ENCODE data around the gene CHMP5.

Gene CHMP5

DNA sequence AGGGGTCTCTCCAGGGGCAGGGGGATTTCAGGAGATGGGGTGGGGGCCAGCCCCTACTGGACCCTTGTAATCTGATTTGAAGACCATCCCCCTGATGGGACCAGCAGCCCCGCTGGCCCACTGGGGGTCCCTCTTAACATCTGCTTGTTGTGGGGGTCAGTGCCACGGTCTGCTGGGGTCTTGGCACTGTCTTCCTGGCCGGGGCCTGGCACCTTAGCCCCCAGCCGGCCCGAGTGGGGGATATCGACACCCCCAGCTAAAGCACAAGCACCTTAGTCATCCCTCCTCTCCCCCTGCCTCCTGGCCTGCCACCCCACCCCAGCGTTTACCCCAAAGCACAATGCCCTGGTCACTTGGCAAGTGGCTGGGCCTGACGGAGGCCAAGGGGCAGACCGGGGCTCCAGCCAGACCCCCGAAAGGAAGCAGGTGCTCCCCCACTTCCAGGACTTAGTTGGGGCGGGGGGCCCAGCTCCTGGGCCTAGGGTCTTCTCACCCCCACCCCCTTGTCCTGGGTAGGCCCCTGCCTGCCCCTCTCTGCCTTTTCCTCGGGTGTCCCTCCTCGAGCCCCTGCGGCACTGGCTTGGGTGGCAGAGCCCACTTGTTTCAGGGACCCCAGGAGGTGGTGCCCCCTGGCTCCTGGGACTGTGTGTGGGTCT lies 24.1 kb downstream of the CHMP5 start:
- H3K4me2 ChIP-seq = no peak overlapping the region
- peaks cover 42% of the 10 kb centered on the region for H3K4me1 ChIP-seq (ENCODE audit: low read depth, poor library complexity, severe bottlenecking)

DNA sequence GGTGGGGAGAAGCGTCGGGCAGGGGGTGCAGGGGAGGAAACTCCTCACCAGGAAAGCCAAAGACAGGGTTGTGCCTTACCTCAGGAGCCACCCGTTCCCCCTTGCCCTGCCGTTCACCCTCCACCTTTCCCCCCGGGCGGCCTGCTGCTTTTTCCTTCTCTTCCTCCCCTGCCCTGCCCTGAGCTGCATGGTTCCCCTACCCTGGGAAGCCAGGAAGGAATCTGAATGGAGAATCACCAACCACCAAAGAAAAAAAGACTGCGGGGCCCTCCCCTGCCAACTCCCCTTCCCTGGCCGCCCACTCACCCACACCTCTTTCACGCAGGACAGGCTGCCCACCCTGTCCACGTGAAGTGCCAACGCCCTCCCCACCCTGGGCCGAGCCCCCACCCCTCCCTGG lies 24.6 kb downstream of the CHMP5 start:
- Histone ChIP-seq H2AFZ (ENCODE audit: low read depth) (no peak overlapping the region), H3K4me2 (peak overlapping the region; percentile 43; the same call in 1 of the 2 replicates), H3K4me3 (IDR thresholded peaks at IDR 0.05; ENCODE audit: insufficient read depth, low read depth, low read length) (no peak overlapping the region), H3K27me3 (ENCODE audit: insufficient read depth, low read depth) (no peaks in the 10 kb centered on the region), H3K4me1 (ENCODE audit: low read depth, poor library complexity, severe bottlenecking) (peaks cover 48% of the 10 kb centered on the region), H3K79me2 (ENCODE audit: insufficient read depth, low read depth) (peaks cover 40% of the 10 kb centered on the region), H3K36me3 (ENCODE audit: insufficient read depth) (0 out of 2 replicates have a peak, but pooled peaks cover 4% of the 10 kb centered on the region), H4K20me1 (ENCODE audit: insufficient read depth) (no peaks in the 10 kb centered on the region), H3K27ac (peak overlapping the region; percentile 98), H3K9ac (peak overlapping the region; percentile 98)
- no peak for TF ChIP-seq CTCF (conservative IDR thresholded peaks at IDR 0.05; ENCODE audit: low read depth, low read length)

More for the DNA sequence above, 24.1 kb downstream of the CHMP5 start:
- peaks cover 35% of the 10 kb centered on the region for H3K79me2 ChIP-seq (ENCODE audit: insufficient read depth, low read depth)
- 0 out of 2 replicates have a peak, but pooled peaks cover 2% of the 10 kb centered on the region for H3K36me3 ChIP-seq (ENCODE audit: insufficient read depth)
- no peaks in the 10 kb centered on the region for H4K20me1 ChIP-seq (ENCODE audit: insufficient read depth)
- no peak overlapping the region for H2AFZ ChIP-seq (ENCODE audit: low read depth)
- no peak overlapping the region for H3K9ac ChIP-seq
- H3K27me3 ChIP-seq (ENCODE audit: insufficient read depth, low read depth) = no peaks in the 10 kb centered on the region
- TF ChIP-seq CTCF (conservative IDR thresholded peaks at IDR 0.05; ENCODE audit: low read depth, low read length) = no peak
- H3K4me3 ChIP-seq (IDR thresholded peaks at IDR 0.05; ENCODE audit: insufficient read depth, low read depth, low read length) = no peak overlapping the region
- H3K27ac ChIP-seq = no peak overlapping the region

GRCh38 chr9:33289936-33290246 lies 25.0 kb downstream of the CHMP5 start:
- H3K79me2 ChIP-seq (ENCODE audit: insufficient read depth, low read depth) = peaks cover 43% of the 10 kb centered on the region
- H3K4me1 ChIP-seq (ENCODE audit: low read depth, poor library complexity, severe bottlenecking) = peaks cover 52% of the 10 kb centered on the region
- peak overlapping the region; percentile 98 for H3K27ac ChIP-seq
- H3K36me3 ChIP-seq (ENCODE audit: insufficient read depth) = 0 out of 2 replicates have a peak, but pooled peaks cover 4% of the 10 kb centered on the region
- peak overlapping the region; percentile 43; the same call in 1 of the 2 replicates for H3K4me2 ChIP-seq
- no peak for TF ChIP-seq CTCF (conservative IDR thresholded peaks at IDR 0.05; ENCODE audit: low read depth, low read length)
- peak overlapping the region; percentile 49 for H2AFZ ChIP-seq (ENCODE audit: low read depth)
- H3K9ac ChIP-seq = peak overlapping the region; percentile 98
- H3K4me3 ChIP-seq (IDR thresholded peaks at IDR 0.05; ENCODE audit: insufficient read depth, low read depth, low read length) = no peak overlapping the region
- H3K27me3 ChIP-seq (ENCODE audit: insufficient read depth, low read depth) = no peaks in the 10 kb centered on the region
- H4K20me1 ChIP-seq (ENCODE audit: insufficient read depth) = no peaks in the 10 kb centered on the region

DNA sequence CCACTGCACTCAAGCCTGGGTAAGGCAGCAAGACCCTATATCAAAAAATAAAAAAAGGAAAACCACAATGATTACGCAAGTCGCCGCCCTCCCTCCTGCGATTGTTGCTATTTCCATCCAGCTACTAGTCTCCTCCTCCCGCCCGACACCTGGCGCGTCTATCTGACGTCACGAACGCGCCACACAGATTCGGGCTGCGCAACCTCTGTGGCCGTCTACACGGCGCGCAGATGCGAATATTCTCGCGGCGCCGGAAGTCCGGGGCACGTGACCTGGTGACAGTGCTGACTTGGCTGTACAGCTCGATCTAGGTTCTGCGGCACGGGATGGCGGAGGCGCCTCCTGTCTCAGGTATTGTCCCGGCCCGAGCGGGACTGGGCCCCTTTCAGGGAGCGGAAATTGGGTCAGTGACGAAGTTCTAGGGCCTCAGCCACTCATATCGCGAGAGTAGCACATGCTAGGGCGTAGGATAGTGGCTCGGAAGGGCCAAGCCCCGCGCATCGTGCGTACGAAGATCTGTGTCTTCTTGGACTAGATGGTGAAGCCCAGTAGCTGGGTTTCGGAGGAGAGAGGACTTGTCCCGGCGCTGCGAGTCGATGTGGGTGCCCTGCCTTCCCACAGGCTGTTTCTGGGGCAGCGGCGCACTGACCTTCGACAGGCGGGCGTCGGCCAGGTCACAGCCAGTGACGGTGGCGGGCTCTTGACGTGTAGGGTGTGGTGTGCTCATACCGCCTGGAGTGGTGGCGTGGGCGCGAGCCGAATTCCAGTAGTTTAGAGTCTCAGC lies 25.6 kb downstream of the CHMP5 start, which contains the start of gene NFX1:
Gene NFX1 (plus strand): TSS at position 270 of the 784 bp plus-strand sequence. CDS start 57 bp downstream, at position 327.
- H3K4me3 ChIP-seq (IDR thresholded peaks at IDR 0.05; ENCODE audit: insufficient read depth, low read depth, low read length) = no peak within 1 kb of the TSS
- H3K9ac ChIP-seq = peak within 1 kb of the TSS; percentile 98
- peak within 1 kb of the TSS; percentile 98 for H3K27ac ChIP-seq
- peaks cover 57% of the 10 kb centered on the region for H3K4me1 ChIP-seq (ENCODE audit: low read depth, poor library complexity, severe bottlenecking)
- H3K79me2 ChIP-seq (ENCODE audit: insufficient read depth, low read depth) = peaks cover 48% of the 10 kb centered on the region
- peak within 1 kb of the TSS; percentile 77 for H3K4me2 ChIP-seq
- H4K20me1 ChIP-seq (ENCODE audit: insufficient read depth) = no peaks in the 10 kb centered on the region
- peak within 1 kb of the TSS; percentile 49 for H2AFZ ChIP-seq (ENCODE audit: low read depth)
- peaks cover 8% of the 10 kb centered on the region; the same call in 1 of the 2 replicates for H3K36me3 ChIP-seq (ENCODE audit: insufficient read depth)
- no peak for TF ChIP-seq CTCF (conservative IDR thresholded peaks at IDR 0.05; ENCODE audit: low read depth, low read length)
- no peaks in the 10 kb centered on the region for H3K27me3 ChIP-seq (ENCODE audit: insufficient read depth, low read depth)

All from KMS-11 (cell line).